ENCODE data around the gene NOG.

DNA sequence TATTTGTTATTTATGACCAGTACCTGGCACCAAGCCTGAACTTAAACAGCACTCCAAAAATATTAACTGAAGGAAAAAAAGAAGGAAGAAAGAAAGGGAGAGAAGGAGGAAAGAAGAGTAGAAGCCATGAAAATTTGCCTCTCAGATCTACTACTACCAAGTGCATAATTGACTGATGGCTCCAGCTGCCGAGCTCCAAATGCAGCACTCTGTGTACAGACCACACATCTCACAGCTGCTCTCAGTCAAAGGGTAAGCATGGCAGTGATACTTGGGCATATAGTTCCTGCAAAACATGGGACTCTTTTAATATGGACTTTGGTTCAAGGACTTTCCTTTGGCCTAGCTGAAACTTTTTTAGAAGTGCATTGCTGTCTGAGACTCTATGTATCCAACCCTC lies 44.0 kb upstream of the NOG start:
- TF ChIP-seq CTCF (IDR thresholded peaks at IDR 0.05), result no peak
- no peak for TF ChIP-seq POLR2AphosphoS5 (IDR thresholded peaks at IDR 0.05)
- no peak for TF ChIP-seq POLR2A (IDR thresholded peaks at IDR 0.05)
